Measurements from ENCODE around the gene HSPA12A. TPM values are rescaled to one million over a fixed set of nuclear protein-coding genes. Genes with fewer than 3 reads are reported as not detected.

The HSPA12A gene
- total RNA-seq, 1 donor from 2014 or later, result 11.0 TPM

- Mint-ChIP-seq H3K27me3 (peaks cover 15% of the 10 kb centered on the region), H3K27ac (no peak overlapping the region), H3K4me1 (ENCODE audit: unreplicated experiment) (no peaks in the 10 kb centered on the region), H3K36me3 (no peaks in the 10 kb centered on the region), H3K9me3 (no peaks in the 10 kb centered on the region), H3K4me3 (no peak overlapping the region)
- DNase-seq (ENCODE audit: extremely low spot score, unreplicated experiment), result no peak
- no peak for TF ChIP-seq CTCF (conservative IDR thresholded peaks at IDR 0.05)
Observed at GRCh38 chr10:116634126-116634975, 108.0 kb downstream of the HSPA12A start.

DNA sequence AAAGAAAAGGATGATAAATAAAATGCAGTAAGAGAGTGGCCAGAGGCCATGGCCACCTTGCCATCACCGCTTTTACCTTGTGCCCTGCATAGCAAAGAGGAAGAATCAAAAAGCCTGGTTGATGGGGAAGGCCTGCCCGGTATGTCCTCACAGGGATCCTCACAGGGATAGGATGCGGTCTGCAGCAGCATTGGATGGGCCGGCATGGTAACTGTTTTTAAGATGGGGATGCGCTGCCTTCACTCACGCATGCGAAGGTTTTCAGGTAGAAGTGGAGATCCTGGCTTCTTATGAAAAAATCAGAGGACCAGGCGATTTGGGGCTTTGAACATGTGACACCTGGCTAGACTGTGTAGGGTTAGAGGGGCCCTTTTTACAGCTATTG is 109.2 kb downstream of the HSPA12A start:
- no peaks in the 10 kb centered on the region for H3K9me3 Mint-ChIP-seq
- H3K4me3 Mint-ChIP-seq, result no peak overlapping the region
- H3K36me3 Mint-ChIP-seq, result no peaks in the 10 kb centered on the region
- H3K4me1 Mint-ChIP-seq (ENCODE audit: unreplicated experiment), result no peaks in the 10 kb centered on the region
- H3K27ac Mint-ChIP-seq, result no peak overlapping the region
- peaks cover 20% of the 10 kb centered on the region for H3K27me3 Mint-ChIP-seq
- DNase-seq (ENCODE audit: extremely low spot score, unreplicated experiment), result no peak
- no peak for TF ChIP-seq CTCF (conservative IDR thresholded peaks at IDR 0.05)

GRCh38 chr10:116632596-116633215 is 109.7 kb downstream of the HSPA12A start:
- no peak overlapping the region for H3K27ac Mint-ChIP-seq
- H3K36me3 Mint-ChIP-seq, result no peaks in the 10 kb centered on the region
- peaks cover 16% of the 10 kb centered on the region for H3K27me3 Mint-ChIP-seq
- no peak for DNase-seq (ENCODE audit: extremely low spot score, unreplicated experiment)
- H3K4me3 Mint-ChIP-seq, result no peak overlapping the region
- no peaks in the 10 kb centered on the region for H3K9me3 Mint-ChIP-seq
- no peaks in the 10 kb centered on the region for H3K4me1 Mint-ChIP-seq (ENCODE audit: unreplicated experiment)
- TF ChIP-seq CTCF (conservative IDR thresholded peaks at IDR 0.05), result no peak

DNA sequence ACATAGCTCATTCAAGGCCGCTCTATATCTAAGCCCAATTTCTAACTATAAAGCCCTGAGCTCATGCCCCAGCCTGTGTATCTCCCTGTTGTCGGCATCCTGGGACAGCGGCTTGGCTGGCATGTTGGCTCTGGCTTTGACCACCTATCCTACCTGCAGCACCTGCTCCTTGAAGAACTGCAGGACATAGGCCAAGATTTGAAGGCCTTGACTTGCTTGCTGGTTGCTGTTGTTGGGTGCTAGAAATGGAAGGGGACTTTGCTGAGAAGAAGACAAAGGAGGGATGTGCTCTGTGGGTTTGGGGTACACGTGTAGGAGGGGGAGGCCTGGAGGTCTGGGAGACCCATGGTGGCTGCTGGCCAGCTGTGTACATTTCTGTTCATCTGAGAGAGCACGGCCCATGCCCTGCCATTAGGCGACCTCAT is 110.5 kb downstream of the HSPA12A start:
- H3K9me3 Mint-ChIP-seq, result no peaks in the 10 kb centered on the region
- TF ChIP-seq CTCF (conservative IDR thresholded peaks at IDR 0.05), result no peak
- no peaks in the 10 kb centered on the region for H3K36me3 Mint-ChIP-seq
- DNase-seq (ENCODE audit: extremely low spot score, unreplicated experiment), result no peak
- H3K27me3 Mint-ChIP-seq, result peaks cover 19% of the 10 kb centered on the region
- no peak overlapping the region for H3K4me3 Mint-ChIP-seq
- H3K4me1 Mint-ChIP-seq (ENCODE audit: unreplicated experiment), result no peaks in the 10 kb centered on the region
- no peak overlapping the region for H3K27ac Mint-ChIP-seq

DNA sequence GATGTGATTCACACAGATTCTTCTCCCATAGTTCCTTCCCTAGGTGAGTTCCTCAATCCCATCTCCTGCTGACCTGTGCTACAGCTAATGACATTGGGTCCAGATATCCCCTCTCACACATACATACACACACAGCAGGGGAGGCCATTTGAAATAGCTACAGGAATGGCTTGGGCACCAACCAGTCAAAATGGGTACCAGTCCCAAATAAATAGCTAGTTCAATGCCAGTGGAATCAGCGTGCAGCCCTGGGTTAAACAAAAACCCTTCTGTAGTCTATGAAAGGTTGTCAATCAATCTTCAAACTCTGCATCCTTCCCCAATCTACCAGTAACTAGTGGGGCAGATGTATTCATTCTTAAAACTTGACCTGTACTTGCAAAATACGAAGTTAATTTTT is 112.3 kb downstream of the HSPA12A start:
- H3K9me3 Mint-ChIP-seq, result no peaks in the 10 kb centered on the region
- no peak for DNase-seq (ENCODE audit: extremely low spot score, unreplicated experiment)
- H3K27ac Mint-ChIP-seq, result no peak overlapping the region
- peaks cover 32% of the 10 kb centered on the region for H3K27me3 Mint-ChIP-seq
- no peak overlapping the region for H3K4me3 Mint-ChIP-seq
- H3K4me1 Mint-ChIP-seq (ENCODE audit: unreplicated experiment), result no peaks in the 10 kb centered on the region
- H3K36me3 Mint-ChIP-seq, result no peaks in the 10 kb centered on the region
- no peak for TF ChIP-seq CTCF (conservative IDR thresholded peaks at IDR 0.05)

Measured in type B pancreatic cell (in vitro differentiated cells).